ENCODE measurements around the gene ZNF652.

- TF ChIP-seq CTCF (IDR thresholded peaks at IDR 0.05) (no peak), POLR2A (IDR thresholded peaks at IDR 0.05) (no peak)
Observed at GRCh38 chr17:49381793-49382192, 19.7 kb upstream of the ZNF652 start.

Data from vagina (tissue), 2 donors.